Activated CD4-positive, alpha-beta memory T cell treated with anti-CD3 and anti-CD28 coated beads for 36 hours (primary cell): ENCODE results near the gene C9orf50. TPM values are rescaled to one million over a fixed set of nuclear protein-coding genes. Genes with fewer than 3 reads are reported as not detected.

Source experiments
- CTCF ChIA-PET: fragments of 350-600 bp; sonication (Branson Sonifier 250); formaldehyde crosslinking; loops from one replicate; lab custom pipeline; 2021; ENCODE audit warnings: antibody characterized with exemption, inconsistent platforms; lab: Charles Lee
- POLR2A ChIA-PET: fragments of 350-600 bp; sonication (Branson Sonifier 250); formaldehyde crosslinking; loops from one replicate; lab custom pipeline; 2021; ENCODE audit warnings: antibody characterized with exemption; lab: Charles Lee
- DNase-seq: peaks from one replicate; pipeline ENCODE4 v3.0.0-alpha.2; 2020
- H3K27ac Mint-ChIP-seq: one replicate; pipeline ENCODE4 v1.8.0; 2021; ENCODE audit warnings: mixed read lengths
- H3K27me3 Mint-ChIP-seq: one replicate; pipeline ENCODE4 v1.8.0; 2021; ENCODE audit warnings: mixed read lengths
- H3K36me3 Mint-ChIP-seq: one replicate; pipeline ENCODE4 v1.8.0; 2021; ENCODE audit warnings: mixed read lengths
- H3K4me1 Mint-ChIP-seq: one replicate; pipeline ENCODE4 v1.8.0; 2021; ENCODE audit warnings: low read depth, mixed read lengths
- H3K4me3 Mint-ChIP-seq: one replicate; pipeline ENCODE4 v1.8.0; 2021; ENCODE audit warnings: mild to moderate bottlenecking, mixed read lengths
- H3K9me3 Mint-ChIP-seq: one replicate; pipeline ENCODE4 v1.8.0; 2021; ENCODE audit warnings: mixed read lengths
- intact Hi-C: fragments of 100-400 bp; cut with micrococcal nuclease; formaldehyde crosslinking; loops from one replicate; pipeline ENCODE4 v1.15.1; 2023
- total RNA-seq, 2 experiments: library from RNA; stranded (reverse); gene quantifications; one replicate each; pipeline ENCODE4 v1.2.3, GENCODE V29; 2021

C9orf50 gene
- total RNA-seq, 2 experiments from 2014 or later: not detected

DNA sequence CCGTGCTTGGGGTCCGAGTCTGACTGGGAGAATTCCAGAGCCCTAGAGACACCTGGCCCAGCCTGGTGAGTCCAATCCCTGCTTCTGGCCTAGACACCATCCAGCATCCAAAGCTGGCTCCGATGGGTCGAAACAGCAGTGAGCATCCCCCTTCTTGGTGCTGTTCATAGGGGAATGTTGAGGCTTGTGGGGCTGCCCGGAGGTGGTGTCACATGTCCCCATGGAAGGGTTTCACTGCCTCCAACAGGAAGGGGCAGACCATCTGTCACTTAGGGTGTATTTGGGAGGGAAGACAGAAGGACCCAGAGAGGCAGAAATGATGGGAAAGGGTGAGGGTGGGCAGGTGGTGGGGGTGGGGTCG is 13.9 kb downstream of the C9orf50 start:
- H3K4me1 Mint-ChIP-seq: peaks cover 42% of the 10 kb centered on the region
- H3K27me3 Mint-ChIP-seq: no peaks in the 10 kb centered on the region
- intact Hi-C loops: loop anchor here (5.0 to 10.0 kb wide), 2 partner anchors 110 to 222 kb away; no protein-coding TSS in a partner anchor
- no peak overlapping the region for H3K4me3 Mint-ChIP-seq
- POLR2A ChIA-PET: no interaction called here
- H3K9me3 Mint-ChIP-seq: no peaks in the 10 kb centered on the region
- no peak overlapping the region for H3K27ac Mint-ChIP-seq
- CTCF ChIA-PET: interaction anchor here (0.6 to 2.6 kb wide), 7 partner anchors 9 to 477 kb away, joined by 3 to 16 read pairs (median 4); no protein-coding TSS in a partner anchor
- no peak for DNase-seq
- no peaks in the 10 kb centered on the region for H3K36me3 Mint-ChIP-seq

DNA sequence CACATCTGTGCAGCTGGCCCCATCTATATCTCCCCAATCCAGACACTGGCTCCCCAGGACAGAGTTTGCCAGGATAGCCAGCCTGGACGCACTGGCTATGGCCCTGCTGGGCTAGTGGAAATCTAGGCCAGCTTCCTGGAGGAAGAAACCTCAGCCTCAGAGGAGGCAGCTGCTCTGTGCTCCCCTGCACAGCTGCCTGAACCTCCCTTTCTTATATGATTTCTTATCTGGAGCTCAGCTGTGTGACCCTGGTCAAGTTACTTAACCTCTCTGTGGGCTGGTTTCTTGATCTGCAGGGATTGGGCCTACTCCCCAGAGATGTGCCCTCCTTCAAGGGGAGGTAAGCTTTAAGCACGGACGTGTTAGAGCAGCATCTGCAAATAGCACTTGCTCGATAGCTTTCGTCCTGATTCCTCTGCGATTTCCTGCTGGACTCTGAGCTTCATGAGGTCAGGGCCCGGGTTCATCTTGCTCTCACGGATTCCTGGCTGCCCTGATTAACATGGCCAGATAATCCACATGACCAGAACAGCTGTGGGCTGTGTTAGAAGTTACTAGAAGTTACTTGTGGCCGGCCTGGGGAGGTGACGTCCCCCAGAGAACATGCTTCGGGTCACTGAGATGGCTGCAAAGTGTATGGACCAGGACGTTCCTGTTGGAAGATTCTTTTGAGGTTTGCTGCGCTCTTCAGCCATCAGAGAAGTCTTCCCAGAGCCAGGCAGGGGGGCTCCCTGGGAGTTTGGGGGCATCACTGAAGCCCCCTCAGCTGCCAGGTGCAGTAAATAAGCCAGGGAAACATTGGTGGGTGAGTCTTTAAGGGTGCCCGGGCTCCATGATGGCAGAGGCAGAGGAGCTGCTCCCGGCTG is 14.5 kb downstream of the C9orf50 start:
- no peak overlapping the region for H3K4me3 Mint-ChIP-seq
- no peaks in the 10 kb centered on the region for H3K27me3 Mint-ChIP-seq
- no peaks in the 10 kb centered on the region for H3K9me3 Mint-ChIP-seq
- no peak overlapping the region for H3K27ac Mint-ChIP-seq
- DNase-seq: no peak
- H3K36me3 Mint-ChIP-seq: no peaks in the 10 kb centered on the region
- H3K4me1 Mint-ChIP-seq: peaks cover 40% of the 10 kb centered on the region
- POLR2A ChIA-PET: interaction anchor here (0.8 to 1.1 kb wide), 2 partner anchors 19 to 466 kb away, joined by 3 to 4 read pairs; no protein-coding TSS in a partner anchor
- intact Hi-C loops: loop anchor here (5.0 to 10.0 kb wide), 2 partner anchors 109 to 222 kb away; no protein-coding TSS in a partner anchor
- CTCF ChIA-PET: interaction anchor here (0.6 to 2.6 kb wide), 11 partner anchors 9 to 476 kb away, joined by 3 to 16 read pairs (median 3); no protein-coding TSS in a partner anchor

DNA sequence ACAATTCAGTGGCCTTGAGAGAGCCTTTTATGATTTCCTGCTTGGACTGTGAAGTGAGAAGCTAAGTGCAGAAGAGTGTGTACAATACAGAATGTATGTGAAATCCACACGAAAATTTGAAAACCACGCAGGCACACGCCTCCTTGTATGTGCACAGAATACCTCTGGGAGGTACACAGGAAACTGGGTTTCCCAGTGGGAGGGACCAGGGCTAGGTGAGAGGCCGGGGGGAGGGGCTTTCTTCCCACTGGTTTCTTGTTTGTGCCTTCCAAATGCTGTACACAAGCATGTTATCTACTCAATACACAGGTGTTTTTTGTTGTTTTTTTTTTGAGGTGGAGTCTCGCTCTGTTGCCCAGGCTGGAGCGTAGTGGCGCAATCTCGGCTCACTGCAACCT is 16.1 kb downstream of the C9orf50 start:
- Mint-ChIP-seq H3K4me1 (peaks cover 32% of the 10 kb centered on the region), H3K9me3 (no peaks in the 10 kb centered on the region), H3K4me3 (no peak overlapping the region), H3K27ac (no peak overlapping the region), H3K27me3 (no peaks in the 10 kb centered on the region), H3K36me3 (no peaks in the 10 kb centered on the region)
- CTCF ChIA-PET: interaction anchor here (1.1 to 1.7 kb wide), 2 partner anchors 462 to 473 kb away, joined by 3 to 6 read pairs; no protein-coding TSS in a partner anchor
- DNase-seq: no peak
- POLR2A ChIA-PET: no interaction called here
- intact Hi-C loops: loop anchor here (5.0 to 10.0 kb wide), 2 partner anchors 107 to 220 kb away; no protein-coding TSS in a partner anchor

DNA sequence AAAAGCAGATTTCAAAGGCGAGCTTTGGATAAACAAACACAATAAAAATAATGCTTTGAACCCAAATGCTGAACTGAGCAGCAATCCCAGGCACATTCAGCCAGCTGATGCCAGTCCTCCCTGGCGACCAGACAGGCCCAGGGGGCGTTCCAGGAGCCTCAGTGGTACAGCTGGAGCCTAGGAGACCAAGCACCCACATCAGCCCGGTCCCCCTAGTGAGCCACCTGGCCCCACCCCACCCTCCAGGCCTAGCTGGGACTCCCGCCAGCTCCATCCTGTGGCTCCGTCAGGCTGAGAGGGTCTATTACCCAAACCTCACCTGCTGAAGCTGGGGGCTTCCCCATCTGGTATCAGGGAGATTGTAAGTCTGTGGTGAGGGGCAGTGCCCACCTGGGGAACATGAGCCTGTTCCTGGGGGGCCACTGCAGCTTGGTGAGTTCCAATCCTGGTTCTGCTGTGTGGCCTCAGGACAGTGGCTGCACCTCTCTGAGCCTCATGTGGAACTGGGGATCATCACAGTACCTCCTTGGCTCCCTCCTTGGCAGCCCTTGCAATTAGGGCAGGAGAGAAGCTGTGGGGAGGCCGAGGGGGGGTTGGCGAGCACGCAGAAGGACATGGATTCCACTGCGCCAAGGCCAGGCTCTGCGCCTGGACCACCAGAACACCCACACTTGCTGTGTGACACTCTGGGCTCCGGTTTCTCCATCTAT is 16.7 kb downstream of the C9orf50 start:
- intact Hi-C loops: loop anchor here (10.0 kb wide), 1 partner anchor 219 kb away; no protein-coding TSS in a partner anchor
- peaks cover 29% of the 10 kb centered on the region for H3K4me1 Mint-ChIP-seq
- H3K27me3 Mint-ChIP-seq: no peaks in the 10 kb centered on the region
- no peaks in the 10 kb centered on the region for H3K9me3 Mint-ChIP-seq
- POLR2A ChIA-PET: no interaction called here
- no peak overlapping the region for H3K27ac Mint-ChIP-seq
- no peak overlapping the region for H3K4me3 Mint-ChIP-seq
- H3K36me3 Mint-ChIP-seq: no peaks in the 10 kb centered on the region
- CTCF ChIA-PET: interaction anchor here (1.1 to 1.7 kb wide), 2 partner anchors 461 to 472 kb away, joined by 3 to 6 read pairs; no protein-coding TSS in a partner anchor
- DNase-seq: no peak

DNA sequence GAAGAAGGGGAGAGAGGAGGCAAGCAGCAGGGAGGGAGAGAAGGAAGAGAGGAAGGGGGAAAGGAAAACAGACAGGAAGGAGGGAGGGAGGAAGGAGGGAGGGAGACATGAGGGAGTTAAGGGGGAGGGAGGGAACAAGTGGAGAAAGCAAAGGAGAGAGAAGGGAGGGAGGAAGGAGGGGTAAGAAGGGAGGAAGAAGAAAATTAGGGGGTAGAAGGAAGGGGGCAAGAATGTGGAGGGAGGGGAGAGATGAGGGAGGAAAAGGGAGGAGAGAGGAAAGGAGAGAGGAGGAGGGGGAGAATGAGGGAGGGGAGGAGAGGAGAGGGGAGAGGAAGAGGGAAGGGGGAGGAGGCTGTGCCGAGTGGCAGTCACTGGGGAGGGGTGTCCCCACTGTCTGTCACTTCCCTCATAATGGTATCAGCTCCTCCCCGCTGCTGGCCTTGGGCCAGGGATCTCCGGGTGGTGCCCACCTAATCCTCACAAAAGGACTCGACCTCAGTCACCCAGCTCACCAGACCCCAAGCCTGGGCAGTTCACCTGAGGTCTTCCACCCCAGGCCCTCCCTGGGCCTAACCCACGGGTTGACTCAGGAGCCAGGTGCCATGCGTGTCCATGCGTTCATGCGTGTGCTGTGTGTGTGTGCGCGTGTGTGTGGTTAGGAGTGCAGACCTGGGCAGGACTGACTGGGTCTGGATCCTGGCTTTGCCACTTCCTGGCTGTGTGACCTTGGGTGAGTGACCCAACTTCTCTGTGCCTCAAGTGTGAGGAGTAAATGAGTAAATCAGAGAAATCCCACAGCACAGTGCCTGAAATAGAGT is 18.1 kb downstream of the C9orf50 start:
- H3K9me3 Mint-ChIP-seq: no peaks in the 10 kb centered on the region
- CTCF ChIA-PET: interaction anchor here (1.7 kb wide), 1 partner anchor 471 kb away, joined by 3 read pairs; no protein-coding TSS in a partner anchor
- POLR2A ChIA-PET: interaction anchor here (0.6 kb wide), 1 partner anchor 23 kb away, joined by 3 read pairs; no protein-coding TSS in a partner anchor
- H3K27ac Mint-ChIP-seq: no peak overlapping the region
- no peaks in the 10 kb centered on the region for H3K36me3 Mint-ChIP-seq
- intact Hi-C loops: loop anchor here (10.0 kb wide), 1 partner anchor 218 kb away; no protein-coding TSS in a partner anchor
- peaks cover 2% of the 10 kb centered on the region for H3K27me3 Mint-ChIP-seq
- H3K4me1 Mint-ChIP-seq: peaks cover 29% of the 10 kb centered on the region
- peak; percentile 49 for DNase-seq
- no peak overlapping the region for H3K4me3 Mint-ChIP-seq

DNA sequence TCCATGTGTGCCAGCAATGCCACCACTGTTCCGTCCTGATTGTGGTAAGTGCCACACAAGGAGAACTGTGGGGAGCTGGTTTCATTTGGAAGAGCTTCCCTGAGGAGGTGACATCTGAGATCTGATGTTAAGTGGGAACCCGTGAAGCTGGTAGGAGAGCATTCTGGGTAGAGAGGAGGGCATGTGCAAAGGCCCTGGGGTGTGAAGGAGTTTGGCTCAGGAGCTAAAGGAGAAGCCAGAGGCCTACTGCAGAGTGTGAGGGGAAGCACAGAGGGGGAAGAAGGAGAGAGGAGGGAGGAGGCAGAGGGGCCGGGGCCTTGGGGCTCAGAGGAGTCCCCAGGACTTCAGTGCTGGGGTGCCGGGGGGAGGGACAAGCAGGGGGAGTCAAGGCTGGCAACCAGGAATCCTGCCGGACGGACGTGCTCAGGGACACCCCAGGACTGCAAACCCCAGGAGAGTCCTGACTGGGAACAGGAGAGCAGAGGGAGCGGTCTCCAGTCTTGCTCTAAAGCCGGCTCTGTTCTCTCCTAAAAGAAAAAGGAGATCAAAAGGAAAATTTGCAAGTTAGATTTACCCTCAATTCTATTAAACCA is 19.7 kb downstream of the C9orf50 start:
- H3K36me3 Mint-ChIP-seq: no peaks in the 10 kb centered on the region
- ChIA-PET CTCF (no interaction called here), POLR2A (no interaction called here)
- H3K9me3 Mint-ChIP-seq: no peaks in the 10 kb centered on the region
- no peak for DNase-seq
- peaks cover 2% of the 10 kb centered on the region for H3K27me3 Mint-ChIP-seq
- intact Hi-C loops: loop anchor here (10.0 kb wide), 1 partner anchor 216 kb away; no protein-coding TSS in a partner anchor
- H3K27ac Mint-ChIP-seq: no peak overlapping the region
- H3K4me3 Mint-ChIP-seq: no peak overlapping the region
- peaks cover 24% of the 10 kb centered on the region for H3K4me1 Mint-ChIP-seq

DNA sequence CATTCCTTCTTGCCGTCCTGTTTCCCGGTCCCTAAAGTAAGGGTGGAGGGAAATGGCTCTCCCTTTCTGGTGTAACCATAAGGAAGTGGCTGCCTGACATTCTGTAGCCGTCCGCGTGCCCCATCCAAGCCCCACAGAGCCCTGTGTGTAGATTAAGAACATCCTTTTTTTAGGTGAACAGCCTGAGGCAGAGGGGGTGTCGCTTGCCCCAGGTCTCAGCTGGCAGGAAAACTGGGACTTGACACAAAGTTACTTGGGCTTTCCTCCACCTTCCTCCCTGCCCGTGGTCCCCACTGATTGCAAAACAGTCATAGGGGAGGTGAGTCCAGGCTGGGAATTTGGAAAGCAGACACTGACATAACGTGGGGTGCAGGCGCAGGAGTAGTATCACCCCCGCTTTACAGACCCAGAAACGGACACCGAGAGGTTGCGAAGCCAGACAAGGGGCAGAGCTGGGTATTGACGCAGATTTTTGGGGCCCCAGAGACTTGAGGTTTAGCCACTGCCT is 22.8 kb downstream of the C9orf50 start:
- intact Hi-C loops: no loop called here
- no peak for DNase-seq
- no peaks in the 10 kb centered on the region for H3K9me3 Mint-ChIP-seq
- CTCF ChIA-PET: interaction anchor here (1.6 to 3.3 kb wide), 3 partner anchors 8 to 459 kb away, joined by 3 to 8 read pairs (median 7); no protein-coding TSS in a partner anchor
- peaks cover 2% of the 10 kb centered on the region for H3K27me3 Mint-ChIP-seq
- peak overlapping the region; percentile 23 for H3K4me3 Mint-ChIP-seq
- POLR2A ChIA-PET: interaction anchor here (3.3 kb wide), 1 partner anchor 14 kb away, joined by 12 read pairs; no protein-coding TSS in a partner anchor
- H3K27ac Mint-ChIP-seq: no peak overlapping the region
- no peaks in the 10 kb centered on the region for H3K36me3 Mint-ChIP-seq
- peaks cover 17% of the 10 kb centered on the region for H3K4me1 Mint-ChIP-seq

DNA sequence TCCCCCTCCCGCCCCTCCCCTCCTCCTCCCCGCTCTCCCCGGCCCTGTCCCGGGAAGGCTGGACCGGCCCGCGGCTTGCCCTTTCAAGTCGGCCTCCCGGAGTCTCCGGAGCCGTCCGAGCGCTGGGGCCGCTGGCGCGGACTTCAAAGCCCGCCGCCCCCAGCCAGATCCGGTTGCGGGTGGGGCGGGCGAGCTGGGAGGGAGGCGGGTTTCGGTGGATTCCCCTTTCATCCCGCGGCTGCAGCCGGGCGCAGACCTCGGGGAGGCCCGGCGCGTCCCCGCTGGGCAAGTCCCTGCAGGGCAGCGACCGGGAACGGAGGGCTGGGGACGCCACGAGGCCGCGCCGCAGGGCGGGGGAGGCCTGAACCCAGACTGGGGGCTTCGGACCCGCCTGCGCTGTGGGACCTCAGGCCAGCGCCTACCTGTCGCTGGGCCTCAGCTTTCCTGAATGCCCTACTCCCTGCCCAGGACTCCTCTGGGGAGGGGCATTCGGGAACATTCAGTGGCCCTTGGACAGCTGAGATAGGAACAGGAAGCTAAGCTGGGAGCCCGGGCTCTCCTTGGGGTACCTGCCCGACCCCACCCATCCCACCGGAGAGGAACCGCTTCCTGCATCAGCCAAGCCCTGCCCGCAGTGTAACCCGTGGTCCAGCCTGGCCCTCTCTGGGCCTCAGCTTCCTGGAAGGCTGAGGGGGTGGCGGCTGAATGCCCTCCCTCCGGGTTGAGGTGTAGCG is 23.4 kb downstream of the C9orf50 start:
- H3K9me3 Mint-ChIP-seq: no peaks in the 10 kb centered on the region
- ChIA-PET POLR2A (interaction anchor here (1.0 to 3.3 kb wide), 4 partner anchors 12 to 457 kb away, joined by 3 to 12 read pairs (median 4); no protein-coding TSS in a partner anchor), CTCF (interaction anchor here (1.2 to 3.3 kb wide), 5 partner anchors 9 to 466 kb away, joined by 3 to 9 read pairs (median 7); no protein-coding TSS in a partner anchor)
- intact Hi-C loops: no loop called here
- H3K36me3 Mint-ChIP-seq: no peaks in the 10 kb centered on the region
- H3K27ac Mint-ChIP-seq: no peak overlapping the region
- peaks cover 14% of the 10 kb centered on the region for H3K4me1 Mint-ChIP-seq
- peaks cover 2% of the 10 kb centered on the region for H3K27me3 Mint-ChIP-seq
- DNase-seq: peak; percentile 55
- H3K4me3 Mint-ChIP-seq: peak overlapping the region; percentile 23

DNA sequence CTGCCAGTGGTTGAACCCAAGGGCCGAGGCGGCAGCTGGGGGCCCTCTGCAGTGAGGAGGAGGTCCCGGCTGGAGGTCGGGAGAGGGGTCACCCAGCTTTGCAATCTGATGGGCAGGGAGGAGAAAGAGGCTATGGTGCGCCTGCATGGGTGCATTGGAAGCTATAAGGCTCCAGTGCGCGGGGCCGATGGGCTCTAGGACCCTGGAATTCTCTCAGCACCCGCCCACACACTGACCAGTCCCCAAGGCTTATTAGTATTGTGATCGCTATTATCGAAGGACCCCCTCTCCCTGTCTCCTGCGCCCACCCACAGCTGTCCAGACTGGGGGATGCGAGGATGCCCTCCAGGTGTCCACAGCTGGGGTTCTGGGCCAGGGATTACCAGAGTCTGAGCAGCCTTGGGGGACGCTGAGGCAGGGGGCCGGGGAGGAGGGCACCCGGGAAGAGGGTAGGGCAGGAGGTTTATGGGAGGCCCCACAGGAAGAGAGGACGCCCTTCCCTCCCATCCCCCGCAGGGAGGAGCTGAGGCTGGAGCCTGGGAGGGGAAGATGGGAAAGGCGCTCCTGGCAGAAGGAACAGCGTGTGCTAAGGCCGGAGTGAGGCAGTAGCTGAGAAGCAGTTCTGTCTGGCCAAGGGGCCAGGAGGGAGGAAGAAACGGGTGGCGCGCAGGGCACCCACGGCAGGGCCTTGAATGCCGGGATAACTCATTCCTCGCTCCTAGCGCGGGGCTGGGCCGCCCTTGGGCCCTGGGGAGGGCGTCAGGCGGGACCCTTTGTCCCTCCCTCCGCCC is 24.2 kb downstream of the C9orf50 start:
- intact Hi-C loops: no loop called here
- Mint-ChIP-seq H3K4me3 (peak overlapping the region; percentile 24), H3K27me3 (peaks cover 2% of the 10 kb centered on the region), H3K36me3 (no peaks in the 10 kb centered on the region), H3K9me3 (no peaks in the 10 kb centered on the region), H3K4me1 (peaks cover 14% of the 10 kb centered on the region), H3K27ac (no peak overlapping the region)
- CTCF ChIA-PET: interaction anchor here (0.8 to 3.3 kb wide), 7 partner anchors 10 to 465 kb away, joined by 3 to 9 read pairs (median 4); partner anchors contain the start of gene IER5L
- POLR2A ChIA-PET: interaction anchor here (1.0 to 3.3 kb wide), 4 partner anchors 13 to 457 kb away, joined by 3 to 12 read pairs (median 4); no protein-coding TSS in a partner anchor
- DNase-seq: no peak
